ENCODE measurements around the gene ASF1B. TPM values are rescaled to one million over a fixed set of nuclear protein-coding genes. Genes with fewer than 3 reads are reported as not detected.

ASF1B gene
- total RNA-seq, 1 donor from 2014 or later, result 0.96 TPM

GRCh38 chr19:14102102-14102696 is 34.2 kb downstream of the ASF1B start:
- Histone ChIP-seq H3K27me3 (ENCODE audit: low read depth) (no peaks in the 10 kb centered on the region), H3K4me1 (peaks cover 32% of the 10 kb centered on the region), H3K36me3 (peaks cover 96% of the 10 kb centered on the region), H3K27ac (replicated peaks) (peak overlapping the region; percentile 60), H3K9me3 (replicated peaks) (no peaks in the 10 kb centered on the region), H3K4me3 (no peak overlapping the region)
- TF ChIP-seq CTCF (IDR thresholded peaks at IDR 0.05; ENCODE audit: borderline replicate concordance), result no peak
- no peak for DNase-seq
- intact Hi-C loops (cut with micrococcal nuclease), result no loop called here

GRCh38 chr19:14101003-14101545 is 35.3 kb downstream of the ASF1B start:
- Histone ChIP-seq H3K27ac (replicated peaks) (peak overlapping the region; percentile 60), H3K36me3 (peaks cover 100% of the 10 kb centered on the region), H3K4me1 (peaks cover 24% of the 10 kb centered on the region), H3K9me3 (replicated peaks) (no peaks in the 10 kb centered on the region), H3K27me3 (ENCODE audit: low read depth) (no peaks in the 10 kb centered on the region), H3K4me3 (no peak overlapping the region)
- TF ChIP-seq CTCF (IDR thresholded peaks at IDR 0.05; ENCODE audit: borderline replicate concordance), result no peak
- intact Hi-C loops (cut with micrococcal nuclease), result no loop called here
- no peak for DNase-seq

GRCh38 chr19:14097532-14098151 is 38.7 kb downstream of the ASF1B start:
- Histone ChIP-seq H3K27me3 (ENCODE audit: low read depth) (no peaks in the 10 kb centered on the region), H3K4me1 (peaks cover 12% of the 10 kb centered on the region), H3K9me3 (replicated peaks) (peaks cover 12% of the 10 kb centered on the region), H3K27ac (replicated peaks) (no peak overlapping the region), H3K4me3 (no peak overlapping the region), H3K36me3 (peaks cover 79% of the 10 kb centered on the region)
- intact Hi-C loops (cut with micrococcal nuclease), result no loop called here
- TF ChIP-seq CTCF (IDR thresholded peaks at IDR 0.05; ENCODE audit: borderline replicate concordance), result peak; percentile 46
- no peak for DNase-seq

GRCh38 chr19:14096272-14096992 is 40.0 kb downstream of the ASF1B start:
- TF ChIP-seq CTCF (IDR thresholded peaks at IDR 0.05; ENCODE audit: borderline replicate concordance), result no peak
- intact Hi-C loops (cut with micrococcal nuclease), result no loop called here
- H3K4me3 ChIP-seq, result no peak overlapping the region
- H3K36me3 ChIP-seq, result peaks cover 67% of the 10 kb centered on the region
- H3K9me3 ChIP-seq (replicated peaks), result peaks cover 12% of the 10 kb centered on the region
- peaks cover 7% of the 10 kb centered on the region for H3K4me1 ChIP-seq
- H3K27me3 ChIP-seq (ENCODE audit: low read depth), result no peaks in the 10 kb centered on the region
- DNase-seq, result no peak
- no peak overlapping the region for H3K27ac ChIP-seq (replicated peaks)

- intact Hi-C loops (cut with micrococcal nuclease), result no loop called here
- Histone ChIP-seq H3K4me3 (no peak overlapping the region), H3K4me1 (peaks cover 11% of the 10 kb centered on the region), H3K27ac (replicated peaks) (no peak overlapping the region), H3K36me3 (peaks cover 51% of the 10 kb centered on the region), H3K27me3 (ENCODE audit: low read depth) (no peaks in the 10 kb centered on the region), H3K9me3 (replicated peaks) (peaks cover 12% of the 10 kb centered on the region)
- DNase-seq, result no peak
- no peak for TF ChIP-seq CTCF (IDR thresholded peaks at IDR 0.05; ENCODE audit: borderline replicate concordance)
These were observed 41.5 kb downstream of the ASF1B start for GRCh38 chr19:14094854-14095253.

Measured in left ventricle myocardium inferior (tissue), 1 donor.